Activated CD8-positive, alpha-beta T cell treated with anti-CD3 and anti-CD28 coated beads for 36 hours (primary cell): ENCODE measurements around the gene CCNQ. TPM values are rescaled to one million over a fixed set of nuclear protein-coding genes. Genes with fewer than 3 reads are reported as not detected.

Source experiments
- ATAC-seq: fragments of 200-7000 bp; cut with Tn5 transposase; one replicate; pipeline ENCODE4 v1.10.0; 2021; ENCODE audit warnings: mild to moderate bottlenecking, moderate library complexity
- CTCF ChIA-PET: fragments of 350-600 bp; sonication (Branson Sonifier 250); formaldehyde crosslinking; loops from one replicate; lab custom pipeline; 2021; ENCODE audit warnings: antibody characterized with exemption; lab: Charles Lee
- POLR2A ChIA-PET: fragments of 350-600 bp; sonication (Branson Sonifier 250); formaldehyde crosslinking; loops from one replicate; lab custom pipeline; 2021; ENCODE audit warnings: antibody characterized with exemption; lab: Charles Lee
- DNase-seq: peaks from one replicate; pipeline ENCODE4 v3.0.0-alpha.2; 2020
- H3K27ac Mint-ChIP-seq: one replicate; pipeline ENCODE4 v1.8.0; 2021; ENCODE audit warnings: mild to moderate bottlenecking, mixed read lengths
- H3K27me3 Mint-ChIP-seq: one replicate; pipeline ENCODE4 v1.8.0; 2021; ENCODE audit warnings: mixed read lengths
- H3K36me3 Mint-ChIP-seq: one replicate; pipeline ENCODE4 v1.8.0; 2021; ENCODE audit warnings: low read depth, mixed read lengths
- H3K4me1 Mint-ChIP-seq: one replicate; pipeline ENCODE4 v1.8.0; 2021; ENCODE audit warnings: low read depth, mixed read lengths
- H3K4me3 Mint-ChIP-seq: one replicate; pipeline ENCODE4 v1.8.0; 2021; ENCODE audit warnings: mild to moderate bottlenecking, moderate library complexity, mixed read lengths
- H3K9me3 Mint-ChIP-seq: one replicate; pipeline ENCODE4 v1.8.0; 2021; ENCODE audit warnings: mixed read lengths
- CTCF ChIP-seq: fragments of 200-600 bp; IDR thresholded peaks from one replicate; pipeline ENCODE4 v1.8.0; 2022; ENCODE audit warnings: antibody characterized with exemption, mild to moderate bottlenecking
- intact Hi-C: fragments of 100-400 bp; cut with micrococcal nuclease; formaldehyde crosslinking; loops from one replicate; pipeline ENCODE4 v1.10.0; 2022
- total RNA-seq, 2 experiments: library from RNA; stranded (reverse); gene quantifications; one replicate each; pipeline ENCODE4 v1.2.3, GENCODE V29; 2021

Gene CCNQ
- total RNA-seq, 2 experiments from 2014 or later: 18.5 to 21.3 TPM

- intact Hi-C loops: no loop called here
- no peak for TF ChIP-seq CTCF
- no peak for DNase-seq
- ChIA-PET CTCF (no interaction called here), POLR2A (interaction anchor here (1.4 kb wide), 1 partner anchor 14 kb away, joined by 3 read pairs; no protein-coding TSS in a partner anchor)
- Mint-ChIP-seq H3K27ac (no peak overlapping the region), H3K27me3 (no peaks in the 10 kb centered on the region), H3K4me1 (peaks cover 9% of the 10 kb centered on the region), H3K36me3 (peaks cover 12% of the 10 kb centered on the region), H3K9me3 (no peaks in the 10 kb centered on the region), H3K4me3 (no peak overlapping the region)
- ATAC-seq: no peak
Measured at GRCh38 chrX:153592091-153592833, 6.7 kb downstream of the CCNQ start.

GRCh38 chrX:153590961-153591956, 7.7 kb downstream of the CCNQ start:
- DNase-seq (no peak), ATAC-seq (no peak)
- Mint-ChIP-seq H3K36me3 (peaks cover 8% of the 10 kb centered on the region), H3K4me3 (no peak overlapping the region), H3K9me3 (no peaks in the 10 kb centered on the region), H3K4me1 (no peaks in the 10 kb centered on the region), H3K27me3 (no peaks in the 10 kb centered on the region), H3K27ac (no peak overlapping the region)
- intact Hi-C loops: no loop called here
- no peak for TF ChIP-seq CTCF
- ChIA-PET POLR2A (interaction anchor here (1.4 kb wide), 1 partner anchor 15 kb away, joined by 3 read pairs; no protein-coding TSS in a partner anchor), CTCF (no interaction called here)

- no peak overlapping the region for H3K27ac Mint-ChIP-seq
- ChIA-PET POLR2A (no interaction called here), CTCF (no interaction called here)
- intact Hi-C loops: no loop called here
- no peak for ATAC-seq
- no peak for TF ChIP-seq CTCF
- no peak overlapping the region for H3K4me3 Mint-ChIP-seq
- H3K36me3 Mint-ChIP-seq: peaks cover 4% of the 10 kb centered on the region
- no peaks in the 10 kb centered on the region for H3K27me3 Mint-ChIP-seq
- no peak for DNase-seq
- H3K4me1 Mint-ChIP-seq: peaks cover under 1% of the 10 kb centered on the region
- no peaks in the 10 kb centered on the region for H3K9me3 Mint-ChIP-seq
Measured at GRCh38 chrX:153588782-153589446, 10.0 kb downstream of the CCNQ start.

GRCh38 chrX:153588021-153588781, 10.7 kb downstream of the CCNQ start:
- intact Hi-C loops: no loop called here
- H3K4me1 Mint-ChIP-seq: peaks cover 7% of the 10 kb centered on the region
- CTCF ChIA-PET: no interaction called here
- DNase-seq: no peak
- no peaks in the 10 kb centered on the region for H3K9me3 Mint-ChIP-seq
- H3K27ac Mint-ChIP-seq: no peak overlapping the region
- H3K36me3 Mint-ChIP-seq: peaks cover 4% of the 10 kb centered on the region
- no peaks in the 10 kb centered on the region for H3K27me3 Mint-ChIP-seq
- POLR2A ChIA-PET: no interaction called here
- TF ChIP-seq CTCF: no peak
- no peak overlapping the region for H3K4me3 Mint-ChIP-seq
- no peak for ATAC-seq
